Measurements from ENCODE around the gene PCYT2. TPM values are rescaled to one million over a fixed set of nuclear protein-coding genes. Genes with fewer than 3 reads are reported as not detected.

Gene PCYT2
- total RNA-seq, 3 donors from 2014 or later: 36.0 to 59.4 (median 58.3) TPM

DNA sequence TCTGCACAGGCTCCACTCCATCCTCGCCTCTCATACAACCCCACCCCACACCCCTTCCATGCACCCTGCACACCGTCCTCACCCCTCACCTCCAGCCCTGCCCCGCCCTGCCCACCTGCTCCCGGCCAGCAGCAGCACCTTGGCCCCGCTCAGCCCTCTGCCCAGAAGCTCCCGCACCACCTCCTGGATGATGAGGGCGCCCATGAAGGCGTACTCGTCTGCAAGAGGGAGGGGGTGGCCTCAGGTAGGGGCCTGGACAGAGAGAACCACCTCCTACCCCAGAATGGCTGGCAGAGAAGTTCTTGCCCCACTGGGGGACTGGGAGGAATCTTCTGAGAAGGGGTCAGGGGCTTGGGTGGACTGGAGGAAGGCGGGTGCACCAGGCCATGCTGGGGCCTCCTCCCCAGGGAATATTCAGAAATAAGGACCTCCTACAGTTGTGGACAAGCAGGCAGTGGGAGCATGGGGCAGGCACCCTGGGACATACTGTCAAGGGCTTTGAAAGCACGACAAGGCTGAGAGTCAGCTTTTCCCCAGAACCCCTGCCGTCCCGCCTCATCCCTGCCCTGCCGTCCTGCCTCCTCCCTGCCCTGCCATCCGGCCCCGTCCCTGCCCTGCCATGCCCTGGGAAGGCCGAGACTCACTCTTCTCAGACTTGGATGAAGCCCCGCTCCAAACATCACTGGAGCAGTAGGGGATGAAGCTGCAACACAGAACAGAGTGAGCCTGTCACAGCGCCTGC, 46.7 kb upstream of the PCYT2 start:
- no peak for ATAC-seq
- Histone ChIP-seq H3K4me1 (ENCODE audit: low read depth) (peaks cover 22% of the 10 kb centered on the region), H3K36me3 (ENCODE audit: low read depth) (no peaks in the 10 kb centered on the region), H3K9me3 (no peaks in the 10 kb centered on the region), H3K4me3 (no peak overlapping the region)
- intact Hi-C loops (cut with DNase I, micrococcal nuclease): no loop called here
- no peak for DNase-seq
- TF ChIP-seq, protein P1, sequence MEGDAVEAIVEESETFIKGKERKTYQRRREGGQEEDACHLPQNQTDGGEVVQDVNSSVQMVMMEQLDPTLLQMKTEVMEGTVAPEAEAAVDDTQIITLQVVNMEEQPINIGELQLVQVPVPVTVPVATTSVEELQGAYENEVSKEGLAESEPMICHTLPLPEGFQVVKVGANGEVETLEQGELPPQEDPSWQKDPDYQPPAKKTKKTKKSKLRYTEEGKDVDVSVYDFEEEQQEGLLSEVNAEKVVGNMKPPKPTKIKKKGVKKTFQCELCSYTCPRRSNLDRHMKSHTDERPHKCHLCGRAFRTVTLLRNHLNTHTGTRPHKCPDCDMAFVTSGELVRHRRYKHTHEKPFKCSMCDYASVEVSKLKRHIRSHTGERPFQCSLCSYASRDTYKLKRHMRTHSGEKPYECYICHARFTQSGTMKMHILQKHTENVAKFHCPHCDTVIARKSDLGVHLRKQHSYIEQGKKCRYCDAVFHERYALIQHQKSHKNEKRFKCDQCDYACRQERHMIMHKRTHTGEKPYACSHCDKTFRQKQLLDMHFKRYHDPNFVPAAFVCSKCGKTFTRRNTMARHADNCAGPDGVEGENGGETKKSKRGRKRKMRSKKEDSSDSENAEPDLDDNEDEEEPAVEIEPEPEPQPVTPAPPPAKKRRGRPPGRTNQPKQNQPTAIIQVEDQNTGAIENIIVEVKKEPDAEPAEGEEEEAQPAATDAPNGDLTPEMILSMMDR (IDR thresholded peaks at IDR 0.05): no peak

DNA sequence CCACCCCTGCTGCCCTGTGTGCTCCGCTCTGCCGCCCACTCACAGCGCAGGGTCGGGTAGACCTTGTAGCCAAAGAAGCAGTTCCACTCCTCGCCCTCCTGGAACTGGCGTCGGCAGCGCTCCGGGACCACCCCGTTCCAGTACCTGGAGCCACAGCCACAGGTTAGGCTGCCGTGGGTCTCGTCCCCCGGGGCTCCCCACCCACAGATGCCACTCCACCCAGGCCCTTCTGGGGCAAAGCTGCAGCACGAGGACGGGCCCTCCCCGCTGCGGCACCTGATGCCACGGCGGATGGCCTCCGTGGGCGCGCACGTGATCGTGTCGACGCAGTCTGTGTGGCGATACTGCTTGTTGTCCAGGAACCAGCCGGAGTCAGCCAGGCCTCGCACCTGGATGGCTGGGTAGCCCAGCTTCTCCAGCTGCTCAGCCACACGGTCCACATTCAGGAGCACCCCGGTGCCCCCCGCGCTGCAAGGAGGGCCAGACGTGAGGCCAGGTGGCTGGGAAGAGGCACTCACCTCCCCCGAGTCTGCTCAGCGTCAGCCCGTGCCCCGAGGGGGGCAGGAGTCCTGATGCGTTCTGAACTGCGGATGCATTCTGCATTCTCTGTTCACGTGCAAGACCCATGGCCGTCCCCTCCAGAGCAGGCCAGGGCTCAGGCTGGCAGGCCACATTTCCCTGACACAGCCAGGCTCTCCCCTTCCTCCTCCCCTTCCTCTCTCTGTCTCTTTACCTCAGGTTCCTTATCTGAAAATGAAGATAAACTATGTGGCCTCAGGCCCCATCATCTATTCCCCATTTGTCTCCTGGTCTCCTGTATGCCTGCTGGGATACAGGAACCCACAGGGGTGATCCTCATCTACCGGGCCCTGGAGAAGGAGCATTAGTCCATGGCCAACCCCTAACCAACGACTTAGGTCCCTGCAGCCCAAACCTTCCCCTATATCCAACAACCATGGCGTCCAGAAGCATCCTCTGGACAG, 45.7 kb upstream of the PCYT2 start:
- Histone ChIP-seq H3K36me3 (ENCODE audit: low read depth) (no peaks in the 10 kb centered on the region), H3K4me1 (ENCODE audit: low read depth) (peaks cover 22% of the 10 kb centered on the region), H3K9me3 (no peaks in the 10 kb centered on the region), H3K4me3 (no peak overlapping the region)
- intact Hi-C loops (cut with DNase I, micrococcal nuclease): no loop called here
- DNase-seq (no peak), ATAC-seq (no peak)
- TF ChIP-seq, protein P1 (IDR thresholded peaks at IDR 0.05): no peak

DNA sequence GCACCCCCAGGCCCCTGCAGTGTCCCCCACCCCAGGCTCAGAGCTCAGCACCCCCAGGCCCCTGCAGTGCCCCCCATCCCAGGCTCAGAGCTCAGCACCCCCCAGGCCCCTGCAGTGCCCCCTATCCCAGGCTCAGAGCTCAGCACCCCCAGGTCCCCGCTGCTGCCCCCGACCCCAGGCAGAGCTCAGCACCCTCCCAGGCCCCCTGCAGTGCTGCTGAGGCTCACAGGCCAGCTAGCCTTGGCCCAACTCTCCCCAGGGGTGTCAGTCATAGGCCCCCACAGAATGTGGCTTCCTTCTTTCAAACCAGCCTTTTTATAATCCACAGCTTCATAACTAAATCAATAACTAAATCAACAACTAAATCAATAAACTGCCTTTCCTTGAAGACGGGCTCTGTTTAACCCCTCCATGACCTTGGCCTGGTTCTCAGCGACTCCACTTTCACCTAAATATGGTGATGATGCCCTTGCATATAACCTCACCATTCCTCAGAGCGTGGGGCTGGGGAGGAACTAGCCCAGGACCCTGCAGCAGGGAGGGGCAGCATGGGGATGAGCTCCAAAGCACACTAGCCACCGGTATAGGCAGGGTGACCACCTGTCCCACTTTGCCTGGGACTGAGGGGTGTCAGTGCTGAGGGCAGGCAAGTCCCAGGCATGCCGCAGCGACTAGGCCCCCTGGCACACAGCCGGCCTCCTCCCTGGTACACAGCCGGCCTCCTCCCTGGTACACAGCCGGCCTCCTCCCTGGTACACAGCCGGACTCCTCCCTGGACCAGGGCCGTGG, 44.8 kb upstream of the PCYT2 start:
- Histone ChIP-seq H3K9me3 (no peaks in the 10 kb centered on the region), H3K36me3 (ENCODE audit: low read depth) (no peaks in the 10 kb centered on the region), H3K4me1 (ENCODE audit: low read depth) (peaks cover 17% of the 10 kb centered on the region), H3K4me3 (no peak overlapping the region)
- TF ChIP-seq, protein P1 (IDR thresholded peaks at IDR 0.05): no peak
- ATAC-seq (no peak), DNase-seq (no peak)
- intact Hi-C loops (cut with DNase I, micrococcal nuclease): no loop called here

DNA sequence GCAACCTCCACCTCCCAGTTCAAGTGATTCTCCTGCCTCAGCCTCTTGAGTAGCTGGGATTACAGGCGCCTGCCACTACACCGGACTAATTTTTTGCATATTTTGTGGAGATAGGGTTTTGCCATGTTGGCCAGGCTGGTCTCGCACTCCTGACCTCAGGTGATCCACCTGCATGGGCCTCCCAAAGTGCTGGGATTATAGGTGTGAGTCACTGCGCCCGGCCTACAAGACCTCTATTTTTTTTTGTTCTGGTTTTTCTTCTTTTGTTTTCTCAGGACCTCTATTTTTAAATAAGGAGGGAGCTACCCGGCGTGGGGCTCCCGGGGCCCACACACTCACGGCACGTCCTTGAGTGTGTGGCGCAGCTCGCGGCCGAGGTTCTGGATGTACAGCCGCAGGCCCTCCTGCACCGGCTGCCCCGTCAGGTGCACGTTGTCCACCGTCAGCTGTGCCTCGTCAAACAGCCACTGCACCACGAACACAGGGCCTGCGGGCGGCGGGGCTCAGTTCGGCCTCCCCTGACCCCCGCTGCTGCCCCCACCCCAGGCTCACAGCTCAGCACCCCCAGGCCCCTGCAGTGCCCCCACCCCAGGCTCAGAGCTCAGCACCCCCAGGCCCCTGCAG, 44.0 kb upstream of the PCYT2 start:
- H3K4me3 ChIP-seq: no peak overlapping the region
- H3K4me1 ChIP-seq (ENCODE audit: low read depth): peaks cover 11% of the 10 kb centered on the region
- intact Hi-C loops (cut with DNase I, micrococcal nuclease): no loop called here
- ATAC-seq (no peak), DNase-seq (no peak)
- no peaks in the 10 kb centered on the region for H3K36me3 ChIP-seq (ENCODE audit: low read depth)
- TF ChIP-seq, protein P1 (IDR thresholded peaks at IDR 0.05): no peak
- H3K9me3 ChIP-seq: no peaks in the 10 kb centered on the region

Data from mucosa of descending colon (tissue), 3 donors.